HG02973 (cell line): Measurements from ENCODE around the gene INPP5A.

ENCODE experiments used
- ATAC-seq: cut with Tn5 transposase; IDR thresholded peaks from one replicate; pipeline ENCODE4 v1.9.1; 2021; ENCODE audit warnings: moderate library complexity; ENCODE audit not compliant: unreplicated experiment

Gene INPP5A

DNA sequence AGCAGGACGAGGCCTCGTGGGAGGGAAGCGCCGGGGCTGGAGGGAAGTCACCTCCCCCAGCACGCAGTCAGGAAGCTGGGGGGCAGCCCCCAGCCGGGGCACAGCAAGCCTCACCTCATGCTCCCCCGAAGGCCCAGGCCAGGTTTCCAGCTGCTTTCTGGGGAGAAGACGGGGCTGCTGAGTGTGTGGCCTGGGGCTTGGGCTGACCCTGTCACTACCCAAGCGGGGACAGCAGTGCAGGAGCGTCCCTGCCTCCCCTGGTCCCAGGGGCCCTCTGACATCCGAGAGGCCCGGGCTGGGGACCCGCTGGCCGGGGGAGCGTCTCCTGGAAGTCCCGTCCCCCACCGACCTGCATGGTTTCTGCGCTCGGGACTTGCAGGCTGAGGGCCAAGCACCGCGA lies 268.0 kb downstream of the INPP5A start:
- ATAC-seq = no peak

DNA sequence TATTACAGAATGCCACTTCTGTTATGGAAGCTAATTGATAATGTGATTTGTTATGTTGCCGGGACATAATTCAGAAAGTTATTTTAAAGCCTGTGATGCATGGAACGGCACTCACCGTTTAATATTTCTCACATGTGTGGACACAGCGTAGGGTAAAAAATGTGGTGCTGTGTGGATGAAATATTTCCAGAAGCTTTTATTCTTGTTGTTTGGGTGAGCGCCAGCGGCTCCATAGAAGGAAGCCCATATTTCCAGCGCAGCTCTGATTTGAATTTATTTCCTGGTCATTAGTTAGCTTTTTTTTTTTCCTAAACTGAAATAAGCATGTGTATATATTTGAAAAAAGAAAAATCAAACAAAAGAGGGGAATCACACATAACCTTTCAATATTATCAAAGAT lies 268.5 kb downstream of the INPP5A start:
- no peak for ATAC-seq

DNA sequence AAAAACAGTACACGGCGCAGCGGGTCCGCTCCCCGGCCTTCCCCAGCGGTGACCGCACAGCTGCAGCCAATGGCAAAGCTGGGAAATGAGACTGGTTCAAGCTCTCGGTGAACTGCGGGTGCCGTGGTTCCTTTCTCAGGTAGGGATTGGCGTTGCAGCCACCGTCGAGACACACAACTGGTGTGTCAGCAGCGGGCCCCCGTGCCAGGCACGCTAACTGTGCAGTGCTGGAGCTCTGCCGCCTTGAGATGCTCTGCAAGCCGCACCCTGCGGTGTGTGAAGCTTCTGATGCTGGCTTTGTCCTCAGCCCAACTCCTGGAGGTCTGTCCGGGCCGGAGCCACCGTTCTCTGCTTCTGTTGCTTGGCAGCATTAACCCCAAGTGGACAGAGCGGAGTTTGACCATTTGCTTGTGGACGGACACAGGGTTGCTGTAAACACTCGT lies 269.0 kb downstream of the INPP5A start:
- ATAC-seq = no peak

- ATAC-seq = no peak
Measured at GRCh38 chr10:132807621-132808049, 270.0 kb downstream of the INPP5A start.

- ATAC-seq = no peak
Measured at GRCh38 chr10:132808383-132809231, 271.0 kb downstream of the INPP5A start.

- no peak for ATAC-seq
Measured at GRCh38 chr10:132809232-132810140, 271.9 kb downstream of the INPP5A start.

- ATAC-seq = no peak
Measured at GRCh38 chr10:132810141-132810806, 272.7 kb downstream of the INPP5A start.

DNA sequence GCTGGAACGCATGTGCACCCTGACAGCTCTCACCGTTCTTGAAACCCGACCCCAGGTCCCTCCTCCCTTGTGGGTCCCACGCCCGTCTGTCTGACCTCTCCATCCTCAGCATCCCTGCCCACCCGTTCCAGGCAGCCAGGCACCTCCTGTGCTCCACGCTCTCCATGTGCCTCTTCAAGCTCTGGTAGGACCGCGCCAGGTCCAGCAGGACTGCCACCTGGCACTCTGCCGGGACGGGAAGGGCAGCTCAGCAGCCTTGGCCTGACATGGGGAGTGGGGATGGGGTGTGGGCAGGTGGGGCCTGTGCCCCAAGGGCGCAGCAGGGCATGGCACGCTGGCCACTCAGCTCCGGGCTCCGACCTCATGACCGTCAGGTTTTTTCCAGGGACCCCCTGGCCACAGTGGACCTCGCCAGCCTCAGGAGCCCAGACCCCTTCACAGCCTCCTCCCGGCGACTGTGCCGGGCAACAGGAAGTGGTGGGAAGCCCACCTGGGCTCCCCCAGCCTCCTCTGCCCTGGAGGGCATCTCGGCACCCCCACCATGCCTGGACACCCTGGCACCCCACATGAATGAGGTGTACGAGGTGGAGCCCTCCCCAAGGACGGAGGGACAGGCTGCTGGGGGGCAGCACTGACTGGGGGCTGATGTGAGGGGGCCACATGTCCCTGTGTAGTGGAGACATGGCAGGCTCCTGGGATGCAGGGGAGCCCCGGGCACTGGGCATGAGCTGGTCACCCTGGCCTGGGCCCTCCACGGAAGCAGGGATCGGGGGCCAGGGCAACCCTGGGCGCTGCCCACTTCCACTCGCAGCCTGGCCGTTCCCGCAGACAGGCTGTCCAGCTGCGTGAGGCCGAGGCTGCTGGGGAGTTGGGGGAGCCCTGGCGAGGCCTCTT lies 273.5 kb downstream of the INPP5A start:
- no peak for ATAC-seq

GRCh38 chr10:132811891-132812481 lies 274.4 kb downstream of the INPP5A start:
- no peak for ATAC-seq

- no peak for ATAC-seq
Measured at GRCh38 chr10:132812520-132812919, 274.9 kb downstream of the INPP5A start.

DNA sequence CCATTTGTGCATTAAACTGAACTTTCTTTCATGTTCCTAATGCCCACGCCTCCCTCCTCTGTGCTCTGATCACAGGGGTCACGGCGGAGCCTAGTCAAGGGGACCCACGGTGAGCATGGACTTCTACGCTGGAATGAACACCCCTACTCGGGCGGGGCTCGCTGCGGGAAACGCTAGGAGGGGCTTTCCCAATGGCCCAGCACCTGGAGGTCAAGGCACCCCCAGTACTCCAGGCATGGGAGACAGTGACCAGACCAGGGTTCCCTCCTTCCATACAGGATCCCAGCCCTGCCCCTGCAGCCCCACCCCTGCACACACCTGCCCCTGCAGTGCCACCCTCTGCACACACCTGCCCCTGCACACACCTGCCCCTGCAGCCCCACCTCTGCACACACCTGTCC lies 275.4 kb downstream of the INPP5A start:
- ATAC-seq = no peak

DNA sequence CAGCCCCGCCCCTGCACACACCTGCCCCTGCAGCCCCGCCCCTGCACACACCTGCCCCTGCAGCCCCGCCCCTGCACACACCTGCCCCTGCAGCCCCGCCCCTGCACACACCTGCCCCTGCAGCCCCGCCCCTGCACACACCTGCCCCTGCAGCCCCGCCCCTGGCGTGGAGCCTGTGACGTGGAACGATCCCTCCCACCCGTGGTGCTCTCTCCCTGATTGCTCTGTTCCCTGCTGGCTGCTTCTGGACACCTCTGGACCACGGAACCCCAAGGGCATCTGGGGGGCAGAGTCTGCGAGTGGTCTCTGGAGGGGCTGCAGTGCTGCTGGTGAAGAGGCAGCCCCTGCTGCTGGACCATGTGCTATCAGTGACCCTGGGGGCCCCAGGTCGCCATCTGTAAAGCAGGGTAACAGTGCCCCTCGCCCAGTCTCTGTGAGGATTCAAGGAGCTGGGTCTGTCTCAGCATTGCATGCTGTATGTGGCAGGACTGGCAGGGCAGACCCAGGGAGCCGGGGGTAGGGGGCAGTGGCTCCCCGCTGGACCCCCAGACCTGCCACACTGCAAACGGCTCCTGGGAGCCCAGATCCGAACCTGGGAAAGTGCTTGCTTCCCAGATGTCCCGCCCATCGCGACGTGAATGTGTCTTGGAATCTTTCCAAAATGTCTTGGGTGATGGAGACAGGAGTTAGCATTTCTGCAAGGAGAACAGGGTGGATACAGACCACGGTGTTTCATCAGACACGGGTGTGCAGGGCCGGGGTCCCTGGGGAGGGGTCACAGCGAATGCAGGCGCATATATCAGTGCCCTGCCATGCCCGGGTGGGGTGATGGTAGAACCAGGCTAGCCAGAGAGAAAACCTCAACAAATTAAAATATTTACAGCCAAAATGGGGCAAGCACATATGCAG lies 276.2 kb downstream of the INPP5A start:
- no peak for ATAC-seq

DNA sequence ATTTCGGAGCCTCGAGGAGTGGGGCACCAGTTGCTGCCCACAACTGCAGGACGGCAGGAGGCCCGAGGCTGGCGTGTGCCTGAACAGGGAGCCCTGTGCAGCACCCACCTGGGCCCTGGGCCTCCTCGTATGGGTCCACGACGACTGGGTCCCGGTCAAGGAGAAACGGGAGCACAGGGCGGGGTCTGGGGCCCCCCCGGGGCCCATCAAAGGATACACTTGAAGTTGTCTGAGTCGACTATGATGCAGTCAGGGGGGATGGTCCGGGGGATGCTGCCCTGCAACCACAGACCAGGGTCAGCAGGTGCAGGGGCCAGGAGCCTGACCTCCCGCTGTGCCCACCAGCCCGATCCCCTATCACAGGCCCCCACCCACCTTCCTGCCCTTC lies 276.9 kb downstream of the INPP5A start:
- no peak for ATAC-seq

DNA sequence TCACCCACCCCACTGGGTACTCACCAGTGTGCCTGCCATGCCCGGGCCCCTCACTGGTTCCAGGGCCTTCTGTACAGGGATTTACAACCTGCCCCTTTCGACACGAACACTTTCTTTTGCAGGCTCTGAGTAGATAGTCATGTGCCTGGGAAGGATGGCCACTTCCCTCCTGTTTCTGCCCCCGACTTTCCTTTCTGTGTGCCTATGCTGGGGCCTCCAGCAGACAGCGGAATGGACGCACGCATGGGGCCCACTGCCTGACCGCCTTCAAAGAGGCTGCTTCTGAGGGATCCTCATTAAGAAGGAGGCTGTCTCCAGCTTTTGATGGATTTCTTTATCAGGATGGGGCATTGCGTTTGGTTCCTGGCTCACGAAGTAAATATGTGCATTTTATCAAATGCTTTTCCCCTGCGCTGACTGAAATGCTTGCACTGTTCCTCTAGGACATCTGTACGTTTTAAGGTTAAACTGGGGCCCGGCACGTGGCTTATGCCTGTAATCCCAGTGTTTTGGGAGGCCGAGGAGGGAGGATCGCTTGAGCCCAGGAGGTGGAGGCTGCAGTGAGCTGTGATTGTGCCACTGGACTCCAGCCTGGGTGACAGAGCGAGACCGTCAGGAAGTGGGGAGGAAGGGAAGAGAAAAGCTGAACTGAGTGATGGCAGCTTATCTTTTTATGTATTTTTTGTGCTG lies 277.7 kb downstream of the INPP5A start:
- no peak for ATAC-seq

- ATAC-seq = no peak
Measured at GRCh38 chr10:132816718-132817117, 279.1 kb downstream of the INPP5A start.

DNA sequence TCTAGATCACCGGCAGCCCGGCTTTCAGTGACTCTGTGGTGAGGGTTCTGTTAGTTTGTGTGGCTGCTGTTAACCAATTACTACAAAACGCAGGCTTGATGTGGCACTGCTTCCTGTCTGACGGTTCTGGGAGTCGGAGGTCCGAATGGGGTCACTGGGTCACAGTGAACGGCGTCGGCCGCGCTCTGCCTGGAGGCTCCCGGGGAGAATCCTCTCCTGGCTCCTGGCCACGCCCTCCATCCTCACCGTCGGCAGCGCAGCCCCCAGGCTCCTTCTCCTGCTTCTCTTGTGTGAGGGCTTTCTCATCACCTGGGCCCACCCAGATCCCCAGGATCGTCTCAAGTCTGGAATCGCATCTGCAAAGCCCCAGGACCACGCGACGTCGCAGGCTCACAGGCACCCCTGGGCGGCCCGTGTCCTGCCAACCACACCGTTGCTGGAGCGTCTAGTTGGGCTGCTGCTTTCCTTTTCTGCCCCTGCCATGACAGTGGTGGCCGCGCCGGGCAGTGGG lies 280.2 kb downstream of the INPP5A start:
- ATAC-seq = no peak

GRCh38 chr10:132820056-132820455 lies 282.5 kb downstream of the INPP5A start:
- ATAC-seq = no peak
